Fibroblast of mammary gland (primary cell): ENCODE data around the gene KCNIP4.

Source experiments
- DNase-seq: peaks from one replicate; pipeline ENCODE4 v3.0.0-alpha.2; 2010; ENCODE audit warnings: low read depth
- H3K4me3 ChIP-seq: 2 replicates; pipeline ENCODE4 v1.5.1; 2011; ENCODE audit warnings: low read depth, mild to moderate bottlenecking, low read length, moderate library complexity; ENCODE audit not compliant: control insufficient read depth
- CTCF ChIP-seq: conservative IDR thresholded peaks from 2 replicates; pipeline ENCODE4 v1.5.1; 2011; ENCODE audit warnings: low read depth, low read length, inconsistent platforms; ENCODE audit not compliant: control insufficient read depth, insufficient read depth

KCNIP4 gene

GRCh38 chr4:21013501-21013900, 935.1 kb downstream of the KCNIP4 start:
- no peak for DNase-seq
- TF ChIP-seq CTCF: no peak
- no peak overlapping the region for H3K4me3 ChIP-seq

DNA sequence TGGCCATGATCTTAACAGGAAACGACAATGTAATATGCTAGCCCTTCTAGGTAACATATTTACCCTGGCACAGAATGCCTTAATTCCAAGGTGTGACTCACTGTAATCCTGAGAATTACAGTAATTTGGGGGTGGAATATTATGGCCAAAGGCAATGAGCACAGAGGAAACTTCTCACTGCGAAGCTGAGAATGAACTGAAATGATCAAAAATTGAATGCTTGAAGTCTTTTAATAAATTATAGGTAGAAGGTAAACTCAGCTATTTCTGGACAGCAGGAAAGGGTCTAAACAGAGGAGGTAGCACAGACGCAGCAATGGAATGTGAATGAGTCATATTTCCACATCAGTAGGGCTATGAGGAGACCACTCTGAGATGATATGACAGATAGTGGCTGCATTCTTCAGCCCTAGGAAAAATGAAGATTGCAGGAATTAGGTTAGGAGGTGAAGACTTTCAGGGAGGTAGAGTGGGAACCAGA, 935.7 kb downstream of the KCNIP4 start:
- peak; percentile 6 for DNase-seq
- no peak for TF ChIP-seq CTCF
- H3K4me3 ChIP-seq: no peak overlapping the region

- TF ChIP-seq CTCF: no peak
- H3K4me3 ChIP-seq: no peak overlapping the region
- DNase-seq: no peak
These were observed 937.5 kb downstream of the KCNIP4 start for GRCh38 chr4:21011106-21011505.

DNA sequence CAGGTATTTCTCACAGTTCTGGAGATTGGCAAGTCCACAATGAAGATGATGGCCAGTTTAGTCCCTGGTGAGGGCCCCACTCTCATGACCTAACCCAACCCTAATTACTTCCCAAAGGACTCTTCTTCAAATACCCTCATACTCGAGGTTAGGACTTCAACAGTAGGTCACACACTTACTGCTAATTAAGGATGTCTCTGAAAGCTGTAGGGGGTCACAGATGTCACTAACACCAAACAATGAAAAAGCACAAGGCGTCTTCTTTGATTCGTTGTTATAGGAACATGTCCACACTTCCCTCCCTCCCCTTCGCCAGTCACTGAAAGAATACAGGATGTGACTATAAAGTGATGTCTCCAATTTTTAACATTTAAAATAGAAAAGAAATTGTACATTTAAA, 938.6 kb downstream of the KCNIP4 start:
- DNase-seq: no peak
- TF ChIP-seq CTCF: no peak
- no peak overlapping the region for H3K4me3 ChIP-seq

DNA sequence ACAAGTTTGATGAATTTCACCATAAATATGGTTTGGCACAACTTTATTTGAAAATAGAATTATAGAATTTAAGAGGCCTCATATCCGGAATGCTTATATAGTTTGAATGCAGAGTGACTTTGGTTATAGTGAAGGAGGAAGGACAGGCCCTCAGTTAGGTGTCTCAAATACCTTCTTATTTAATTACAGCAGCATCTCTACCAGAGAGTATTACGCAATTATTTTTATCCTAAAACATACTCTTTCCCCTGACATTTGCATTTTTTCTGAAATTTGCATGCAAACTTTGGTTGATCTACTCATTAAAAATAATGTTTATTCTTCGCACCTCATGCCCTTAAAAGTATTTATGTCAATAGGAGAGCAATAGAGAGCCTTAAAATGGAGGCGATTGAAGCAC, 942.9 kb downstream of the KCNIP4 start:
- no peak for DNase-seq
- TF ChIP-seq CTCF: no peak
- no peak overlapping the region for H3K4me3 ChIP-seq

GRCh38 chr4:21002976-21003375, 945.6 kb downstream of the KCNIP4 start:
- no peak for TF ChIP-seq CTCF
- DNase-seq: no peak

DNA sequence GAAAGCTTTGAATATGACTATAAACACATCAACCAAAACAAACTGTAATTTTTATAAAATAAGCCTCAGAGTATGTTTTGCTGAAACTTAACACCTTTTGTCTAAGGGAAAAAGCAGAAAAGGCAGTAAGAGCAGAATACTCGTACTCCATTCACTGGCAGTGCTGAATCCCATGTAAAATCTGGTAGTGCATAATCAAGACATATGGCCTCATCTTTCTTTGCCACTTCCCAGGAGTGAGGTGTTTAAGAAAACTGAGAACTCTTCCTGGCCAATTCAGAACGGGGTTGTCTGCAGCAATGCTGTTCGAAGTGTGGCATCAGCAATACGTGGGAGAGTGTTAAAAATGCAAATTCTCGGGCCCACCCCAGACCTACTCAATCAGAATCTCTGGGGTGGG, 946.3 kb downstream of the KCNIP4 start:
- no peak overlapping the region for H3K4me3 ChIP-seq
- DNase-seq: no peak
- no peak for TF ChIP-seq CTCF

More at GRCh38 chr4:21002976-21003375, 945.6 kb downstream of the KCNIP4 start:
- no peak overlapping the region for H3K4me3 ChIP-seq
